B cell (primary cell): Measurements from ENCODE around the gene C6orf52.

ENCODE experiments used
- EZH2 ChIP-seq: IDR thresholded peaks from 2 replicates; pipeline ENCODE4 v1.6.1; 2012; ENCODE audit warnings: borderline replicate concordance, low read depth, mild to moderate bottlenecking, moderate library complexity, low read length; ENCODE audit not compliant: insufficient read depth, poor library complexity, severe bottlenecking
- TF ChIP-seq, protein P1 (sequence below): fragments of 200-600 bp; IDR thresholded peaks from one replicate; pipeline ENCODE4 v1.8.0; 2022; ENCODE audit warnings: antibody characterized with exemption, mild to moderate bottlenecking

DNA sequence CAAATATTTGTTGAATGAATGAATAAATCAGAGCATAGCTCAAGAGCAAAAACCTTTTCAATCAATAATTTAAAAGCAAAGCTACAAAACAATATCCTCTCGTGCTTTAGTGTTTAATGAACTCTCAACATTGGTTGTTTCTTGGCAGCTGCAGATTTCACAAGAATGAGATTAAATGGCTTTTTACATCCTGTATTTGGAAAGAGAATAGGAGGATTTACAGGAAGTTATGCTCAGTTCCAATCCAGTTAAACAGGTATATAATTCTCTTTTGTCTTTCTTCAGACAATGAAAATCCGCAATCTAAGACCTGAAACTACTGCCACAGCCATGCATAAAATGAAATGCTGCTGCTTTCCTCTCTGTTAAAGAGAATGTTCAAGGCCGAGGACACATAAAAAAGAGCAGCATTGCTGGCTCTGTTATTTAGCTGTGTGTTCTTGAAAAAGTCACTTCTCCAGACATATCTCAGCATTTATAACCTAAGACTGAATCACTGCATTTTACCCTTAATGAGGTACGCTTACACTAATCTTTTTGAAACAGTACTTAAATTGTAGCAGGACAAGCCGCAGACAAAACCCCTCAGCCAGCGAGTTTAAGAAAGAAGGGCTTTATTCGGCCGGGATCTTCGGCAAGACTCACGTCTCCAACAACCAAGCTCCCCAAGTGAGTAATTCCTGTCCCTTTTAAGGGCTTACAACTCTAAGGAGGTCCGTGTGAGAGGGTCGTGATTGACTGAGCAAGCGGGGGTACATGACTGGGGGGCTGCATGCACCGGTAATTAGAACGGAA, 3.6 kb downstream of the C6orf52 start:
- TF ChIP-seq, protein P1, sequence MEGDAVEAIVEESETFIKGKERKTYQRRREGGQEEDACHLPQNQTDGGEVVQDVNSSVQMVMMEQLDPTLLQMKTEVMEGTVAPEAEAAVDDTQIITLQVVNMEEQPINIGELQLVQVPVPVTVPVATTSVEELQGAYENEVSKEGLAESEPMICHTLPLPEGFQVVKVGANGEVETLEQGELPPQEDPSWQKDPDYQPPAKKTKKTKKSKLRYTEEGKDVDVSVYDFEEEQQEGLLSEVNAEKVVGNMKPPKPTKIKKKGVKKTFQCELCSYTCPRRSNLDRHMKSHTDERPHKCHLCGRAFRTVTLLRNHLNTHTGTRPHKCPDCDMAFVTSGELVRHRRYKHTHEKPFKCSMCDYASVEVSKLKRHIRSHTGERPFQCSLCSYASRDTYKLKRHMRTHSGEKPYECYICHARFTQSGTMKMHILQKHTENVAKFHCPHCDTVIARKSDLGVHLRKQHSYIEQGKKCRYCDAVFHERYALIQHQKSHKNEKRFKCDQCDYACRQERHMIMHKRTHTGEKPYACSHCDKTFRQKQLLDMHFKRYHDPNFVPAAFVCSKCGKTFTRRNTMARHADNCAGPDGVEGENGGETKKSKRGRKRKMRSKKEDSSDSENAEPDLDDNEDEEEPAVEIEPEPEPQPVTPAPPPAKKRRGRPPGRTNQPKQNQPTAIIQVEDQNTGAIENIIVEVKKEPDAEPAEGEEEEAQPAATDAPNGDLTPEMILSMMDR = no peak
- TF ChIP-seq EZH2 = no peak
